ENCODE measurements around the gene PSG2.
"Not testable (repeated sequence)": the region's sequence is repeated elsewhere in the genome, so short reads cannot be mapped to it uniquely, and the experiment has no call there.

Gene PSG2

DNA sequence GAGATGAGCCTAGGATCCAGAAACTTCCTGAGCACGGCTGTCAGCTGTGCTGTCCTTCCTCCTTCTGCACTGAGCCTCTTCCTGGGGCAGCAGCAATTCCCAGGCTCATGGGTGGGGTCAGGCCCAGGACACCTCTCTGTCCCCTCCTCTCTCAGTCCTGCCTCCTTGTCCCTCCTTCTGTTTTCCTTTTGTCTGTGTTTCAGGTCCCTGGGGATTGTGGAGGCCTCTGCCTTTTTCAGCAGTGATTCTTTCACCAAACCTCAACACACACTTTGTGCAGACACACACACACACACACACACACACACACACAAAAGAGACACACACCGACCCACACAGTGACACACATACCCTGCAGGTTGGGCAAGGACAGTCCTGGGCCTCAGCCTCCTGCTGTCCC lies at the start of gene PSG2:
Gene PSG2 (minus strand): TSS at position 101 of the 400 bp plus-strand sequence. CDS start 132 bp downstream, outside the sequence.
- not testable (repeated sequence) for DNase-seq

DNA sequence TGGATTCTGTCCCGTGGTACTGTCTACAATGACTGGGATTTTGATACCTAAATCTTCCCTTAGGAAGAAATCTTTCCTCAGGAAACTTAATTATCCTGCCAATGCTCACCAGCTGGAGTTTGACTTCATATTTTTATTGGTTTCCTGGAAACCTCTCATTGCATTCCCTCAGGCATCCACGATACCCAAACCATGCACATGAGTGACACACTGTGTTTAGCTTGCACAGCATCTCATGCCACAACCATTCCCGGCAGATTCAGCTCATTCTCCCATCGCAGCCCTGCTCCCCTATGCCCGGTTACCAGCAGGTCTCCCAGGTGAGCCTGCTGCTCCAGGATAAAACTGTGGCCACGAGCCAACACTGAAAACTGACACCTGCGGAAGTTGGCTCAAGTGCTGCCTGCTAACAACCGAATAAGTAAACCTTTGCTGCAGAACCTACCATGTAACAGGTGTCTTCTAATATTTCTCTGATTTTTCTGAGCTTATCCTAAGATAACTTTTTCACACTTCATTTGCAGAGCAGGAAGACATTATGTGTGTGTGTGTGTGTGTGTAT lies 48.9 kb upstream of the PSG2 start:
- not testable (repeated sequence) for DNase-seq

DNA sequence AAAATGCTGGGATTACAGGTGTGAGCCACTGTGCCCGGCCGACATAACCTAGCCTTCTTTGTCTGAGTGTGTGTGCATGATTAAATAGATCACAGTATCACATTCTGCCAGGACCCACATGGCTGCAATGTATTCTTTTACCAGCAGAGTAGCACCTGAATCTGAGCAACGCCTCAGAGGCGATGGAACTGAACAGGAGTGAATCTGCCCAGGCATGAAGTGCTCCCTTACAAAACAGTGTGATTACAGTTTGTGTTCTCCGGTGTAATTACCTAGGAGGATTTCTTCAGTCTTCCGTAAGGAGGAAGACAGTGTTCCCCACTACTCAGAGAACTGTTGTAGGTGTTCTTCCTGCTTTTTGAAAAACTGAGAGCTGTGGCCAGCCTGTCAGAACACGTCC lies 46.7 kb upstream of the PSG2 start:
- DNase-seq: not testable (repeated sequence)

DNA sequence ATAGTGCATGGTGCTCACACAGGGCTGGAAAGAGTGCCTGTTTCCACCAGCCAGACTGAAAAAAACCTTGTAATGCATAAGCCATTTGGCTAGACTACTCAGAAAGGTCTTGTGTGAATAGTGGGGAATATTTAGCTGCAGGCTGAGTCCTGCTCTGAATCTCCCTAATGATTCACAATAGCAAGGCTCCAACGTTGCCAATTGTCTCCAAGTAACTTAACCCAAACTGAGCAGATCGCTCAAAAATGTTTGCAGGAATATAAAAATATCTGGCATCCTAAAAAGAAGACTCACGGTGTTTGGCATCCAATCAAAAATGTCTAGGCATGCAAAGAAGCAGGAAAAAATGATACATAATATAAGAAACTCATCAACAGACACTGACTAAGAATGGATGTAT lies 44.8 kb upstream of the PSG2 start:
- DNase-seq: not testable (repeated sequence)

DNA sequence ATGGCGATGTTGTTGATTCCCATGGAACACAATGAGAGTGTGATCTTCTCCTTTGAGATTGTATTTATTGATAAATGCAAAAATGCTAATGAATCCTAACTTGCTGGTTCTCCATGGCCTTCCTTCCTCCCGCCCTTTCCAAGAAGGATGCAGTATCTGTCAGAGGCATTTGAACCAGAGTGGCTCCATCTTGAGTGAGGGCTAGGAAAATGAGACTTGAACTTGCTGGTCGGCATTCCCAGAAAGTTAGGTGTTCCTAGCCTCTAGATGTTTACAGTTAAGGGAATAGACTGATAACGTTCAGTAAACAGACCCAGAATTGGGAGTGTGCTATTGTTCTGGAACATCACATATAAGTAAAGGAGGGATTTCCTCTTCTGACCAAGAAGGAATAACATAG lies 44.2 kb upstream of the PSG2 start:
- no peak for DNase-seq

DNA sequence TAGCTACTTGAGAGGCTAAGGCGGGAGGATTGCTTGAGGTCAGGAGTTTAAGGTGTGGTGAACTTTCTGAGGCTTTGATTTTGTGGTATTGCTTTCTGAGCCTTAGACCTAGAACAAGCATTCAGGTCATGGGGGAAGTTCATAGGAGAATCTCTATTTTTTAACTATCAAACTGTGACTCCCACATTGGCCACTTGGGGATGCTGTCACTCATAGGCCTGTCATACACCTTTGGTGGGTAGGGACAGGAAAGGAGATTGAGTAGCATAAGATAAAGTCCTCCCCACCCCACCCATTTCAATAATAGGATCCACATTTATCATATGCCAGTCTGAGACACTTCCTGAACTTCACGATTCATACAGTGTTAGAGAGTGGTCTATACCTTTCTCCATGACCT lies 41.9 kb upstream of the PSG2 start:
- no peak for DNase-seq

DNA sequence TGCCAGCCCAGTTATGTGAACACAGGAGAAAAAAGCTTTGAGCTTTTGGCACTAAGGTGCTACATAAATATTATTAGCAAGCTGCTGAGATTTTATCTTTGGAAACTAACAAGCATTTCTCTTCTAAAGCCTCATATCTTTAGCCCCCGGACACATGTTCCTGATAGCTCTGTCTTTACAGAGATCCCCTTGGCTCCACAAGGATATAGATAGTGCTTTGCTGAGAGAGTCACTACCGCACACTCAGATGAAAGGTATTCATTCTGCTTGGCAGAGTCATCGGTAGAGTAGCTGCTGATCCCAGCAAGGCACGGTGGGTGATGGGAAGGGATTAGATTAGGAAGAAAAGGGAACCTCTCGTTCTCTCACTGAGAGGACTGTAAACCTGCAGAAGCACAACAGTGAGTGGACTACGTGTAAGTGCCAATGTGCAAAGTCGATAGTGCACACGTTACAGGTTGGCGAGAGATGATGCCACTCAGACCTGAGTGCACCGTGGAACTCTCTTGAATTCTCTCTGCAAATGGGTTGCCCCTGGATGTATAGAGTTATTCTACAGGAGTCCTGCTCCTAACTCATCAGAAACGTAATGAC lies 38.0 kb upstream of the PSG2 start:
- DNase-seq: not testable (repeated sequence)

DNA sequence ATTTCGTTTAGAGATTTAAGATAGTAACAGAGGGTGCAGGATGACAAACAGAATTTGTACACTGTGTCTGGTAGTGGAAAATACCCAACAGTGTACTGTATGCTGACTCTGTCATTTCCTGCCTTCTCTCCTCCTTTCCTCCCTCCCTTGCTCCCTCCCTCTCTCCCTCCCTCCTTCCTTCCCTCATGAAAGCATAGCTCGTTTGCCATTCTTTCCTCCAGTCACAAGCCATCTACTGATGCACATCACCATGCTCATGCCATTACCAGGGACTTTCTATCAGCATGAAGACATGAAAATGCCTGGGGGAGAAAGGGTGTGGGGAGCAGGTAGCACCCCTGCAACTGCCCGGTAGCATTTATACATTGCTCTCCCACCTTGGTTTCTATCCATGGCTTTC lies 37.0 kb upstream of the PSG2 start:
- not testable (repeated sequence) for DNase-seq

DNA sequence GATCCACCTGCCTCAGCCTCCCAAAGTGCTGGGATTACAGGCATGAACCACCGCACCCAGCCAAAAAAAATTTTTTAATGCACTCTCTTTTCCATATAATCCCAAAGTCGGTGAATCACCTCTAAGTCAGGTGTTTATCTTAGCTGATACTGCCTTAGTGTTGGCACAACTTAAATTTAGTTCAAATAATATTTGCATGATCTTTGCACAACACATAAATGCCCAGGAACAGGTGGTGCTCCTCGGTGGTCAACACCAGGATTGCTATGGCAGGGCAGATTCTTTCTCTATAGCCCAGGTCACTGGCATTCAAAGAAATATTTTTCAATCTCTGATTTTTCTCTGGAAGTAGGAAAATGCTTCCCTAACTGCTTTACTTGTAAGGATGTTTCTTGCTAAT lies 33.9 kb upstream of the PSG2 start:
- not testable (repeated sequence) for DNase-seq

DNA sequence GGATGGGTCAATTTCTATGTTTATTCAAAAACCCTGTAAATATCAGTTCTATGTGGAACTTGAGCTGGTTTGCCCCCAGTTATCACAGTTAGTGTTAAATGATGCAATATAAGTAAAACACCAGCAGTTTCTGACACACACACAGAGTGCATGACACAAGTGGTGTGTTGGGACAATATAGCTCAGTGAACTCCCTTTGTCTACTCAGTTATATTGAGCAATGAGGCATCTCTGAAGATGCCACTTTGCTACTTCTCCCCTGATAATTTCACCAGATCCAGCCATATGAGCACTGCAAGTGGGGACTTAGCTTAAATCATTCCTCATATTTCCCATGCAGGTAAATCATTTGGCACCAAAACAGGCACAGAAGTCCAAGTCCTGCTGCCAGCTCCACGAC lies 33.0 kb upstream of the PSG2 start:
- not testable (repeated sequence) for DNase-seq

DNA sequence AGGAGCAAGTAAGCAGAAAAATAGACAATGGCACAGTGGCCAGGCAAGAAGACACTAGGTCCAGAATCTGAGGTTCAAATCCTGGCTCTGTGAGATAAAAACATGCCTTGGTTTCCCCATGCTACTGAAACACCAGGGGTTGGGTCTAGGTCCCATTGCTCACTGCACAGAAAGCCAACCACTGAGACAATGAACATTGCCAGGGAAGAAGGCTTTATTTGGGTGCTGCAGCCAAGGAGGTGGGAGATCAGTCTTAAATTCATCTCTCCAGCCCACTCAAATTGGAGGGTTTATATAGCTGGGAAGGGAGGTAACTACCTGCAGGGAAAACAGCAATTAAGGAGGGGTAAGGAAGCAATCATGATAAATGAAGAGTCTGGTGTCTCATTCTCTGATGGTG lies 32.6 kb upstream of the PSG2 start:
- not testable (repeated sequence) for DNase-seq

DNA sequence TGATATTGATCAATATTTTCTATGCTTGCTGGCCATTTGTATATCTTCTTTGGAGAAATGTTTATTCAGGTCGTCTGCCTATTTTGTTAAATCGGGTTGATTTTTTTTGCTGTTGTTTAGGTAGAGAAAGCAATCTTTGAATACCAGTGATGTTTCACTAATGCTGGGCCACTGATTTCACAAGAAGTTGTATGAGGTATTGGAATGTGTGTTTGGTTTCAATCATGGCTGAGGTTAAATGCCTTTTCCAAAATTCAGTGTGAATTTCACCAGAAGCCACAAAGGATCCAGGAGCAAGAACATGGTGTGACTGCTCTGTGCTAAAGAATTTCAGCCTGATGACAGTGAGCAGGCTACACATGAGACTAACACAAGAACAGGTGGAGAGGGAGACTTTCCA lies 32.1 kb upstream of the PSG2 start:
- not testable (repeated sequence) for DNase-seq

DNA sequence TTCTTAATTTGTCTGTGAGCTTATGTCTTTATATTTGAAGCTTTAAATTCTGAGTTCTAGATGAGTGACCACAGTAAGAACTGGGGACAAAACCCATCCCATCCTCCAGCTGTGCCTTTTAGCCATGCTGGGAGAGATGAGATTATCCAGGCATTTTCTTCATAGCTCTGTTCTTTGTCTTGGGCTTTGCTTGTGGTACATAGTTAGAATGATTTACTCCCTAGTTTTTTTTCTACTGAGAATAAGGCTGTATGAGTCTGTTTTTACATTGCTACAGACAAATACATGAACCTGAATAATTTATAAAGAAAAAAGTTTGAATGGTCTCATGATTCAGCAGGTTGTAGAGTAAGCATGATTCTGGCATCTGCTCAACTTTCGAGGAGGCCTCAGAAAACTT lies 24.9 kb upstream of the PSG2 start:
- DNase-seq: not testable (repeated sequence)

DNA sequence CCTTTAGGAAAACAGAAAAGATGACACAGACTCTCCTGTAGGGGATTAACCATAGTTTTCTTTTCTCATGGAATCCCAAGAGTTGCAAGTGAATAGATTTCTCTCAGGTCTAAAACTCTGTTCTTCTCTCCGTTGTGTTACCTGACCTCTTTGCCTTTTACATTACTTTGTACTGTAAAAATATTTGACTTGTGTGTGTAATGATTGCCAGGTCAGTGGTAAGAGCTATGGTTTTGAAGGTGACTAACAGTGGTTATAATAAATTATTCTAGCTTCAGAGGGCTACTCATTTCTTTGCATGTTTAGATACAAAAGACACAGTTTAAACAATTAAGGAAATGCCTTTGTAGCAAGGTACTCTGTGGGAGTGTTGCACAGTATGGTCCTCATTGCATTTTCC lies 23.0 kb upstream of the PSG2 start:
- DNase-seq: no peak

DNA sequence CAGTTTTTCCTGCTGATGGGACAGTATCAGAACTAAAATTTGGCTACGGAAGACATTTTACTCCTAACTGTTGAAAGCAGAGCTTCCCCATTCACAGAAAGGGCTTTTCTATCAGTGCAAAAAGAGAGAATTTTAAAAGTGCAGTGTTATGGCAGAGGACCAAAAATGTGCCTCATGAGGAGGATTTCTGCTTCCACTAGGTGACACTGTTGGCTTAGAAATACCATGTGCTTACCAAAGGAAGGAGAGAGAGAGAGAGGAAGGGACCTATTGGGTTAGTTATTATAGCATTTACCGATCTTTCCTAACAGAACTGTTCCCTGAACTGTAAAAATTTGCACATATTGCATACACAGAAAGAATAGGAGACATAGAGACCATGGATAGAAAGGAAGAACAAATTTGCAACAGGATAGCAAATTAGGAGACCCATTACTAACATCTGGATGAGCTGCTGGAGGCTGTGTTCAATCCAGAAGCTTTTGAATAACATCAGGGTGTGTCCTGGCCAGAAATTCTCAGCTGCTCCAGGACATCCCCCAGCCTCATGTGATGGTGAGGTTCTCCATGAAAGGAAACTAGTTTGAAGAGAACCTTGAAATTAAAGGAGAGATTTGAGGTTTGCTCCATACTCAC lies 21.8 kb upstream of the PSG2 start:
- DNase-seq: not testable (repeated sequence)

DNA sequence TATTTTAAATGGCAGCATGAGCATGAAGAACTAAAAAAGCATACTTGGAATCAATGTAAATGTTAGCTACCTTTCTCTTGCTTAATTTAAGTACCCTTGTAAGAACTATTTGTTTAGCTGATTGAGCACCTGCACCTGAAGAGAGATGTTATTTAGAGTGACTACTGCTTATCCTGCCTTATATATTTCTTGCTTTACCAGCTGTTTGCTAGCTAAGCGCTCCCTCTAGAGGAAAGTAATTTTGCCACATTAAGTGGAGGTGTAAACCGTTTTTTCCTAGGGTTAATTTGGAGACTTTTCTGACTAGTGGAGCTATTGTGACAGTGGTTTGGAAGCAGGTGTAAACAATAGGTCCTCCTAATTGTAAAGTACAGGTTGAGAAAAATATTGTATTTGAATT lies 19.4 kb upstream of the PSG2 start:
- DNase-seq: no peak

DNA sequence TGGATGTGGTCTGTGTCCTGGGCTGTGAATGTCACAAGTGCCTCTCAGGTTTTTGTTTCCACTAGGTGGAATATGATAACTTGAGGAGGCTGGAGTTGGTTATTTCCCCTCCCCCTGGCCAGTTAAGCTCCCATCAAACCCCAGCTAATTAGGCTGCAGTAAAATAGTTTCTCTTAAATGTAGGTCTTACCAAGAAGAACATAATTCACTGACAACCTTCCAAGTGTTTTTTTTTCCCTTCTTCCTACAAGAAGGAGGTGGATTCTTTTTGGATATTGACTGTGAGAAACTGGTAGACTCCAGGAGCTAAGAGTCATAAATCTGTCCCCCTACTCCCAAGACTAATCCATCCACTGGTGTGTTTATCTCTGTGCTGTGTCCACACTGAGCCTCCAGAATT lies 15.9 kb upstream of the PSG2 start:
- not testable (repeated sequence) for DNase-seq

DNA sequence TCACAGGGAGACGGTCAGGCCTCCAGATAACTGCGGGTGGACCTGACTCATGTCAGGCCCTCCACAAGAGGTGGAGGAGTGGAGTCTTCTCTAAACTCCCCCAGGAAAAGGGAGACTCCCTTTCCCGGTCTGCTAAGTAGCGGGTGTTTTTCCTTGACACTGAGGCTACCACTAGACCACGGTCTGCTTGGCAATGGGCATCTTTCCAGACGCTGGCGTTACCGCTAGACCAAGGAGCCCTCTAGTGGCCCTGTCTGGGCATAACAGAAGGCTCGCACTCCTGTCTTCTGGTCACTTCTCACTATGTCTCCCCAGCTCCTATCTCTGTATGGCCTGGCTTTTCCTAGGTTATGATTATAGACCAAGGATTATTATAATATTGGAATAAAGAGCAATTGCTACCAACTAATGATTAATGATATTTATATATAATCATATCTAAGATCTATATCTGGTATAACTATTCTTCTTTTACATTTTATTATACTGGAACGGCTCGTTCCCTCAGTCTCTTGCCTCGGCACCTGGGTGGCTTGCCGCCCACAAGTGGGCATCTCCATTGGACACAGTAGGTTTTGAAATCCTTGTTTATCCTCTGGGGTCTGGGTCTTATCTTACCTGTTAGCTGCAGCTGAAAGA lies 5.3 kb upstream of the PSG2 start:
- not testable (repeated sequence) for DNase-seq

DNA sequence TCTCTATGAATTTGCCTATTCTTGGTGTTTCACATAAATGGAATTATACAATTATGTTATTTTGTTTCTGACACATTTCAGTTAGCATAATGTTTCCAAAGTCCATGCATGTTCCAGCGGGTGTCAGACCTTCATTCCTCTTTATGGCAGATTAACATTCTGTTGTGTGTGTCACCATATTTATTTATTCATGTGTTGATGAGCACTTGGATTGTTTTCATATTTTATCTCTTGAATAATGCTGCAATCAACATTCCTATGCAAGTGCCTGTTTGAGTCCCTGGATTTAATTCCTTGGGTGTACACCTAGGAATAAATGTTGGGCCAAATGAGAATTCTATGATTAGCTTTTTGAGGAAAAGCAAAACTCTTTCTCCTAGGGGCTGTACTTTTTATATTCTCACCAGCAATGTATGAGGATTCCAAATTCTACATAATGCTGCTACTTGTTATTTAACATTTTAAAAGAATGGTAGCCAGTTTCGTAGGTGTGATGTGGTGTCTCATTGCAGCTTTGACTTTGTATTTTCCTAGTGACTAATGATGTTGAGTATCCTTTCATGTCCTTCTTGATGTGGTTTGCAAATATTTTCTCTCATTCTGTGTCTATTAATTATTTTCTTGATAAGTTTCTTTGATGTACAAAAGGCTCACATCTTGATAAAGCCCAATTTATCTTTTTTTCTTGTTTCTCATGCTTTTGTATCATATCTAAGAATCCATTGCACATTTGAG lies 3.5 kb upstream of the PSG2 start:
- not testable (repeated sequence) for DNase-seq

DNA sequence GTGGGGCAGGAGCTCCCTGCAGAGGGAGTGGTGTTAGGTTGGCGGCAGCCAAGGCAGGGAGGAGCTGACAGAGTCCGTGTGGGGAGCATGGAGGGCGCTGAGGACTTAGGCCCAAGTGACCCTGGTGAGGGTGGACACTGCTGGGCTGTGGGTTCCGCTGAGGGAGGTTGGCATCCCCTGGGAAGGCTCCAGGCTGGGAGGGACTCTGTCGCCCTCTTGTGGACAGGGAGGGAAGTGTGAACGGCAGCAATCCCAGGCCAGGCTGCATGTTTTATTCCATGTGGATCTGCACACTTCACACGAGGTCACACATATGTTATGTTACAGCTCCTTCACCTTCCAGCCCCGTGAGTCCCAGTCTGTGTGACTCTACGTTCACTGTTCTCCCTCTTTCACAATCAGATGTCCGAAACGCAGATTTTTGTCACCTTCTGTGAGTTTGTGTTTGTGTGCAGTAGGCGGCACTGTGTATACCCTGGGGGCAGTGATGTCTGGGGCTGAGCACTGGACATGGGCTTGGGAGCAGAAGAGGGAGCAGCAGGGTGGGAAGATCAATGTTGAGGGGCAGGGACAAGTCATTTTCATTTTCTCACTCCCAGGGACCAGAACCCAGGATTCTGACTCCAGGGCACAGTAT lies 1.8 kb upstream of the PSG2 start:
- DNase-seq: not testable (repeated sequence)

DNA sequence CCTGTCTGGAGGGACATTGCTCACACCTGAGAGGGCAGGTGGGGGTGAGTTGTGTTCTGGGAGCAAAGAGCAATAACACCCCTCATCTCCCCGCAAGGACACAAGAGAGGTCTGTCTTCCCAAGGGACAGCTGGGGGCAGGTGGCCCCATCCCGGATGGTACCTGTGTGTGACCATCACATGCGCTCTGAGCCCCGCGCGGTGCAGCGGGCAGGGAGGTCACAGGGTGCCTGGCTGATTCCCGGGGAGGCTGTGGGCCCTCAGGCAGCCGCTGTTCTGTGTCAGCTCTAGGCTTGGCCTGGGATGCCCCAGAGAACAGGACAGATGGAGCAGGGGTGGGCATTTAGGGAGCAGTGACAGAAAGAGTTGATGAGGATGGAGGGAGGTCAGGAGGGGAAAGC lies 1.2 kb upstream of the PSG2 start:
- not testable (repeated sequence) for DNase-seq

DNA sequence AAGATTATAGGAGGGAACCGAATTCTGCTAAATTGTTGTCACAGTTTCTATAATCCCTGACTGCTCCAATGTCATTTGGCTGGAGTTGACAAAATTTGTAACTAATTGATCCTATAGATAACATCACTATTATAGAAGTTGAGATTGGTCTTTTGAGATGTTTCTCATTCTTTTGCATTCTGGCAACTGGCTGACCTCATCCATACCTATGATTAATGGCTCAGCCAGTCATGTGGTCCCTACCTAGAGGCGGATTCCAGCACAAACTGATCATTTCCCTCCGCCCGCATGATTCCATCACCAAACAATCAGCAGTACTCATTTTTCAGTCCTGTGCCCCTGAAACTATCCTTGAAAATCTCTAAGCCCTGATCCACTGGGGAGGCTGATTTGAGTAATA lies 4.2 kb downstream of the PSG2 start:
- DNase-seq: no peak

DNA sequence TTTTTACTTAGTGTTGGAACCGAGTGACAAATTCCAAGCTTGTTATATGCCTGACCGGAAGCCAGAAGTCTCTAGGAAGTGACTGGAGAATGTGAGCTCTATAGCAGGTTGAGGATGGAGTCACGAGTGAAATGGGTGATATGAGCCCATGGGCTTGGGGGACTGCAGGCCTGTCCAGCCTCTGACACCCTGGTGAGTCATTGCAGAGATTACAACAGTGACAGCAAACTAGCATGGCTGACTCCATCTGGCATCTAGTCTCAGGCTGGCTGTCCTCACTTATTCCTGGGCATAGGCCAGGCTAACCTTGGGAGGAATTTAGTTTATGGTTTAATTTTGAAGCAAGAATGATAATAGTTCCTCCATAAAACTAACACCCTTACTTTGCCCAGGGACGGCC lies 4.6 kb downstream of the PSG2 start:
- DNase-seq: not testable (repeated sequence)

All from stimulated activated naive CD4-positive, alpha-beta T cell treated with Interleukin-2 at 50 U/mL for 16 hours (primary cell).